Measurements from ENCODE around the gene WDR6. TPM values are rescaled to one million over a fixed set of nuclear protein-coding genes. Genes with fewer than 3 reads are reported as not detected.

Gene WDR6
- total and polyA plus RNA-seq, 2 experiments from 2014 or later: 76.5 to 156 TPM

DNA sequence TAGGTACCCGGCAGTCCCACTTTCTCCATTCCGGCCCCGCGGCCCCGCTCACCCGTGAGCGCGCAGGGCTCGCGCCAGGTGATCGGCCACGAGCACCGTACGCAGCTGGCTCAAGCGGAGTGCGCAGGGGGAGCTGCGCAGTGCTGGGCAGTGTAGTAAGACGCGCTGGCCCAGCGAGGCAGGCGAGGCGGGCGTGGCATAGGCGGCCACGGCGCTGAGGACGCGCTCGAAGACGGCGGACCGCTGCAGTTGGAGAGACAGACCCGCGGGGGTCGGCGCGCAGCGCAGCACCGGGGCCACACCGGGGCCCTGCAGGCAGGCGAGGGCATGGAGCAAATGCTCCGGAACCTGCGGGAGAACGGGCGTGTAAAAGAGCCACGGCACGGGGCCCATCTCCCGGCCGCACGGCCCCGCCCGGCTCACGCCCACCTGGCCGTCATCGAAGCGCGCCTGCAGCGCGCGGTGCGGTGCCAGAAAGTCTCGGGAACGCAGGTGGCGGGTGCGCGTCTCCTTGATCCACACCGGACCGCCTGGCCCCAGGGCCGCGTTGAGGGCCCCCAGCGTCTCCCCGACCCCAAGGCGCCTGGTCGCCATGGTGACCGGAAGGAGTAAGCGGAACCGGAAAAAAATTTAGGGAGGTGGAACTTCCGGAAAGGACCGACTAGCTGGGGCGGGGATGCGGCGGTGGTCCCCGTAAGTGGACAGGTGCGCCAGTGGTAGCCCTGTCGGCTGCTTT lies 10.9 kb downstream of the WDR6 start, which contains the start of gene DALRD3:
DALRD3 (minus strand) TSS at position 610 of the 736 bp plus-strand sequence; CDS start at position 594, 16 bp downstream.
- Histone ChIP-seq H4K20me1 (replicated peaks; ENCODE audit: insufficient read depth) (peaks cover 5% of the 10 kb centered on the region), H3K9me2 (ENCODE audit: insufficient read depth) (no peaks in the 10 kb centered on the region), H3F3A (replicated peaks; ENCODE audit: low read depth) (peaks cover 46% of the 10 kb centered on the region), H3K27ac (ENCODE audit: low read depth) (peak within 1 kb of the TSS; percentile 84; the same call in 1 of the 2 replicates), H3K36me3 (ENCODE audit: insufficient read depth) (peaks cover 14% of the 10 kb centered on the region), H3K79me2 (replicated peaks; ENCODE audit: insufficient read depth) (peaks cover 9% of the 10 kb centered on the region), H3K27me3 (ENCODE audit: insufficient read depth) (no peaks in the 10 kb centered on the region), H3K4me1 (ENCODE audit: insufficient read depth) (peaks cover 24% of the 10 kb centered on the region; the same call in 1 of the 2 replicates), H3K4me2 (peak within 1 kb of the TSS; percentile 99), H2AFZ (peak within 1 kb of the TSS; percentile 69; the same call in 1 of the 2 replicates), H3K4me3 (peak within 1 kb of the TSS; percentile 97)
- peaks cover 30% of the 10 kb centered on the region for H3K27me3 Mint-ChIP-seq (ENCODE audit: insufficient read depth, low read depth, poor library complexity)
- H3K36me3 Mint-ChIP-seq (ENCODE audit: low read depth): peaks cover 49% of the 10 kb centered on the region
- ATAC-seq (peak; percentile 16), DNase-seq (ENCODE audit: low spot score) (peak; percentile 92)
- peak within 1 kb of the TSS; percentile 93 for H3K4me3 Mint-ChIP-seq
- H3K9me3 Mint-ChIP-seq: no peaks in the 10 kb centered on the region; the same call in 2 of the 3 replicates
- H3K4me1 Mint-ChIP-seq: peaks cover 23% of the 10 kb centered on the region
- H3K27ac Mint-ChIP-seq: peak within 1 kb of the TSS; percentile 71
- TF ChIP-seq ZNF114 (CRISPR knock-in tag; IDR thresholded peaks at IDR 0.05): no peak
- TF ChIP-seq, protein P1, sequence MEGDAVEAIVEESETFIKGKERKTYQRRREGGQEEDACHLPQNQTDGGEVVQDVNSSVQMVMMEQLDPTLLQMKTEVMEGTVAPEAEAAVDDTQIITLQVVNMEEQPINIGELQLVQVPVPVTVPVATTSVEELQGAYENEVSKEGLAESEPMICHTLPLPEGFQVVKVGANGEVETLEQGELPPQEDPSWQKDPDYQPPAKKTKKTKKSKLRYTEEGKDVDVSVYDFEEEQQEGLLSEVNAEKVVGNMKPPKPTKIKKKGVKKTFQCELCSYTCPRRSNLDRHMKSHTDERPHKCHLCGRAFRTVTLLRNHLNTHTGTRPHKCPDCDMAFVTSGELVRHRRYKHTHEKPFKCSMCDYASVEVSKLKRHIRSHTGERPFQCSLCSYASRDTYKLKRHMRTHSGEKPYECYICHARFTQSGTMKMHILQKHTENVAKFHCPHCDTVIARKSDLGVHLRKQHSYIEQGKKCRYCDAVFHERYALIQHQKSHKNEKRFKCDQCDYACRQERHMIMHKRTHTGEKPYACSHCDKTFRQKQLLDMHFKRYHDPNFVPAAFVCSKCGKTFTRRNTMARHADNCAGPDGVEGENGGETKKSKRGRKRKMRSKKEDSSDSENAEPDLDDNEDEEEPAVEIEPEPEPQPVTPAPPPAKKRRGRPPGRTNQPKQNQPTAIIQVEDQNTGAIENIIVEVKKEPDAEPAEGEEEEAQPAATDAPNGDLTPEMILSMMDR (conservative IDR thresholded peaks at IDR 0.05; ENCODE audit: low read depth in 2 of 2): no peak
- no peak for TF ChIP-seq STAT1 (IDR thresholded peaks at IDR 0.05; ENCODE audit: unreplicated experiment)
- peak; percentile 91 for TF ChIP-seq CREB1 (CRISPR knock-in tag; IDR thresholded peaks at IDR 0.05; ENCODE audit: low read depth)
- TF ChIP-seq POLR2AphosphoS5 (IDR thresholded peaks at IDR 0.05; ENCODE audit: low read depth): peak; percentile 69
- TF ChIP-seq NANOG (IDR thresholded peaks at IDR 0.05; ENCODE audit: borderline replicate concordance): no peak
- no peak for TF ChIP-seq EZH2phosphoT487 (IDR thresholded peaks at IDR 0.05; ENCODE audit: unreplicated experiment)
- TF ChIP-seq, protein P2, sequence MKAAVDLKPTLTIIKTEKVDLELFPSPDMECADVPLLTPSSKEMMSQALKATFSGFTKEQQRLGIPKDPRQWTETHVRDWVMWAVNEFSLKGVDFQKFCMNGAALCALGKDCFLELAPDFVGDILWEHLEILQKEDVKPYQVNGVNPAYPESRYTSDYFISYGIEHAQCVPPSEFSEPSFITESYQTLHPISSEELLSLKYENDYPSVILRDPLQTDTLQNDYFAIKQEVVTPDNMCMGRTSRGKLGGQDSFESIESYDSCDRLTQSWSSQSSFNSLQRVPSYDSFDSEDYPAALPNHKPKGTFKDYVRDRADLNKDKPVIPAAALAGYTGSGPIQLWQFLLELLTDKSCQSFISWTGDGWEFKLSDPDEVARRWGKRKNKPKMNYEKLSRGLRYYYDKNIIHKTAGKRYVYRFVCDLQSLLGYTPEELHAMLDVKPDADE (IDR thresholded peaks at IDR 0.05): peak; percentile 39; the same call in 1 of the 2 replicates

- H4K20me1 ChIP-seq (replicated peaks; ENCODE audit: insufficient read depth): peaks cover 9% of the 10 kb centered on the region
- H3K27ac ChIP-seq (ENCODE audit: low read depth): peak overlapping the region; percentile 84; the same call in 1 of the 2 replicates
- TF ChIP-seq, protein P1 (conservative IDR thresholded peaks at IDR 0.05; ENCODE audit: low read depth in 2 of 2): no peak
- TF ChIP-seq, protein P2 (IDR thresholded peaks at IDR 0.05): no peak; the same call in 1 of the 2 replicates
- TF ChIP-seq JUNB (IDR thresholded peaks at IDR 0.05; ENCODE audit: unreplicated experiment): no peak
- no peak for TF ChIP-seq EZH2 (IDR thresholded peaks at IDR 0.05; ENCODE audit: low read depth, unreplicated experiment)
- no peak for TF ChIP-seq POLR2AphosphoS5 (IDR thresholded peaks at IDR 0.05; ENCODE audit: low read depth)
- no peak for TF ChIP-seq NANOG (IDR thresholded peaks at IDR 0.05; ENCODE audit: borderline replicate concordance)
- TF ChIP-seq ZNF114 (CRISPR knock-in tag; IDR thresholded peaks at IDR 0.05): no peak
- TF ChIP-seq EZH2phosphoT487 (IDR thresholded peaks at IDR 0.05; ENCODE audit: unreplicated experiment): no peak
- TF ChIP-seq ZNF331 (CRISPR knock-in tag; IDR thresholded peaks at IDR 0.05; ENCODE audit: low read depth): no peak
- TF ChIP-seq CREB1 (CRISPR knock-in tag; IDR thresholded peaks at IDR 0.05; ENCODE audit: low read depth): no peak
Observed at GRCh38 chr3:49018707-49019006, 11.5 kb downstream of the WDR6 start.

More at GRCh38 chr3:49018707-49019006, 11.5 kb downstream of the WDR6 start:
- Histone ChIP-seq H3K36me3 (ENCODE audit: insufficient read depth) (peaks cover 17% of the 10 kb centered on the region), H3K4me1 (ENCODE audit: insufficient read depth) (peaks cover 27% of the 10 kb centered on the region; the same call in 1 of the 2 replicates), H3K27me3 (ENCODE audit: insufficient read depth) (no peaks in the 10 kb centered on the region), H3K79me2 (replicated peaks; ENCODE audit: insufficient read depth) (peaks cover 13% of the 10 kb centered on the region), H3K4me3 (peak overlapping the region; percentile 97), H3F3A (replicated peaks; ENCODE audit: low read depth) (peaks cover 46% of the 10 kb centered on the region), H2AFZ (no peak overlapping the region; the same call in 1 of the 2 replicates), H3K9me2 (ENCODE audit: insufficient read depth) (no peaks in the 10 kb centered on the region), H3K4me2 (peak overlapping the region; percentile 99)
- Mint-ChIP-seq H3K4me1 (peaks cover 26% of the 10 kb centered on the region), H3K9me3 (no peaks in the 10 kb centered on the region; the same call in 2 of the 3 replicates), H3K27ac (peak overlapping the region; percentile 71; the same call in 1 of the 2 replicates), H3K36me3 (ENCODE audit: low read depth) (peaks cover 49% of the 10 kb centered on the region), H3K27me3 (ENCODE audit: insufficient read depth, low read depth, poor library complexity) (peaks cover 31% of the 10 kb centered on the region), H3K4me3 (peak overlapping the region; percentile 93)
- no peak for DNase-seq (ENCODE audit: low spot score)
- no peak for ATAC-seq
